ENCODE measurements around the gene ZNF83. TPM values are rescaled to one million over a fixed set of nuclear protein-coding genes. Genes with fewer than 3 reads are reported as not detected.
A peak's percentile ranks its signal among the peaks of the same experiment; 100 is the strongest.
"Not testable (repeated sequence)": the region's sequence is repeated elsewhere in the genome, so short reads cannot be mapped to it uniquely, and the experiment has no call there.

Gene ZNF83
- total and polyA plus RNA-seq, 4 donors: 53.5 to 86.3 (median 71.6) TPM

DNA sequence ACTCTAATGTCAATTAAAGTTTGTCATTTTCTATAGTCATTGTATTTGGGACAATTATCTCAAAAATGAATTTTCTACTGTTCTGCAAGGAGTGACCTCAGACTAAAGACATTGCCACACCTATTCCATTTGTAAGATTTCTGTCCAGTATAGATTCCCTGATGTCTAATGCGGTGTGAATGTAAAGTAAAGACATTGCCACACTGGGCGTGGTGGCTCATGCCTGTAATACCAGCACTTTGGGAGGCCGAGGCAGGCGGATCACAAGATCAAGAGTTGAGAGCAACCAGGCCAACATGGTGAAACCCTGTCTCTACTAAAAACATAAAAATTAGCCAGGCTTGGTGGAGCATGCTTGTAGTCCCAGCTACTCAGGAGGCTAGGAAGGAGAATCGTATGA lies 13.8 kb upstream of the ZNF83 start:
- WGBS (ENCODE audit: insufficient coverage): 100% methylated on average over 4 of the region's 5 CpGs
- Histone ChIP-seq H3K4me3 (ENCODE audit: low read depth, low read length) (no peak overlapping the region), H3K4me1 (ENCODE audit: control insufficient read depth, insufficient read depth, low read length) (no peaks in the 10 kb centered on the region), H3K27me3 (ENCODE audit: control insufficient read depth, insufficient read depth, low read length) (no peaks in the 10 kb centered on the region), H3K36me3 (ENCODE audit: control insufficient read depth, insufficient read depth, low read length) (peaks cover 8% of the 10 kb centered on the region), H3K27ac (ENCODE audit: low read depth, low read length) (no peak overlapping the region), H3K9me3 (ENCODE audit: control insufficient read depth, insufficient read depth, low read length) (no peaks in the 10 kb centered on the region)
- DNase-seq (ENCODE audit: low read depth in 4 of 6, low spot score in 6 of 6): no peak

DNA sequence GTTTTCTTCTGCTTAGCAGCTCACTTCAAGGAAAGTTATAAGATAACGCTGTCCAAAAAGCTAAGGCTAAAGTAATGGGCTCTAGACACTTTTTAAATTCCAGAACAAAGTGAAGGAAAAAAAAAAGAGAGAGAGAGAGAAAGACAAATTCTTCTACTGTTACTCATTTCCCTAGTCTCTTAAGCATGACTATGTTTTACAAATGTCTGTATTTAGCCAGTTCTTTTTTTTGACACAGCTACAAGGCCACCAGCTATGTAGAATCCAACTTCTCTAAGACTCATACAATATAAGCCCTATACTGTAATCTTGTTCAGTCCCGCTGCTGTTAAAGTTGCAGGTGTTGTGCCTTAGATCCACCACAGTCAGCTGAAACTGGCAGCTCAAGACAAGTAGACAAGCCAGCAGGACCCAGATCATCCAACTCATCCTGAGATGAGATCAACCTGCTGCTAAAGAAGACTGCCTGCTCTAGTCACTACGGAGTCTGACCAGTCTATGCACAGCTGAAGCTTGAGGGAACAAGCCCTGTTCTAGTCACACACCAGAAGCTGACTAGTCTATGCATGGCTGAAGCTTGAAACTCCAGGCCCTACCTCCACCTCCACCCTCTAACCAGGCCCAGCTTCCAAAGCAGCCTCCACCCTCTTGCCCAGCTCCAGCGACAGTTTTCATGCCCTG lies 10.3 kb upstream of the ZNF83 start:
- Histone ChIP-seq H3K4me3 (ENCODE audit: low read depth, low read length) (no peak overlapping the region), H3K36me3 (ENCODE audit: control insufficient read depth, insufficient read depth, low read length) (peaks cover 4% of the 10 kb centered on the region), H3K27me3 (ENCODE audit: control insufficient read depth, insufficient read depth, low read length) (no peaks in the 10 kb centered on the region), H3K27ac (ENCODE audit: low read depth, low read length) (no peak overlapping the region), H3K9me3 (ENCODE audit: control insufficient read depth, insufficient read depth, low read length) (no peaks in the 10 kb centered on the region), H3K4me1 (ENCODE audit: control insufficient read depth, insufficient read depth, low read length) (no peaks in the 10 kb centered on the region)
- WGBS (ENCODE audit: insufficient coverage): 95% methylated on average over 3 of the region's 4 CpGs
- no peak for DNase-seq (ENCODE audit: low read depth in 4 of 6, low spot score in 6 of 6)

DNA sequence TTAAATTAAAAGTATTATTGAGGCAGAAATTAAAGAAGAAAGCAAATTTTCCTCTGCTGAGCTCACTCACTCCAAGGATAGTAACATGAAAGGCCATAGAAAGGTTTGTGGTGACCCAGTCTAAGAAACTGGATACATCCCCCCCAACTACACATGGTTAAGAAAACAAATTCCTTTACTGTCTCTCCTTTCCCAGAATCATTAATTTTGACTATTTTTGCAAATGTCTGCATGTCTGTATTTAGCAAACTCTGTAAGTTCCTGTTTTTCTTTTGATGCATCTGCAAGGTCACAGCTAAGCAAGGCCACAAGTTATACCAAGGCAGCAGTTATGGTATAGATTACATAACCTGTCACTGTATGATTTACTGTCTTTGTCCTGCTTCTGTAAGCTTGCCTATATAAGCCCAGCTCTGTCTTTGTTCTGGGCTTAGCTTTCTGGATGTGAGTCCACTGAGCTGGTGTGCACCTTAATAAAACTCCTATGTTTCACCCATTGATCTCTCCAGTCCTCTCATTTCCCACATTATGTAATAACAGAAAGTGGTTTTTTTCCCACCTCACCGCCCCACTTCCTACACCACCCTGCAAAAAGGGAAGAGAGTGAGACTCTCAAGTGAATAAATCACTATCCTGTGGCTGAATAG lies 8.5 kb upstream of the ZNF83 start:
- DNase-seq (ENCODE audit: low read depth in 4 of 6, low spot score in 6 of 6): no peak
- no CpG with 5 or more reads among the region's 1 CpG for WGBS (ENCODE audit: insufficient coverage)
- Histone ChIP-seq H3K4me1 (ENCODE audit: control insufficient read depth, insufficient read depth, low read length) (no peaks in the 10 kb centered on the region), H3K9me3 (ENCODE audit: control insufficient read depth, insufficient read depth, low read length) (no peaks in the 10 kb centered on the region), H3K27ac (ENCODE audit: low read depth, low read length) (no peak overlapping the region), H3K4me3 (ENCODE audit: low read depth, low read length) (no peak overlapping the region), H3K27me3 (ENCODE audit: control insufficient read depth, insufficient read depth, low read length) (no peaks in the 10 kb centered on the region), H3K36me3 (ENCODE audit: control insufficient read depth, insufficient read depth, low read length) (no peaks in the 10 kb centered on the region)

DNA sequence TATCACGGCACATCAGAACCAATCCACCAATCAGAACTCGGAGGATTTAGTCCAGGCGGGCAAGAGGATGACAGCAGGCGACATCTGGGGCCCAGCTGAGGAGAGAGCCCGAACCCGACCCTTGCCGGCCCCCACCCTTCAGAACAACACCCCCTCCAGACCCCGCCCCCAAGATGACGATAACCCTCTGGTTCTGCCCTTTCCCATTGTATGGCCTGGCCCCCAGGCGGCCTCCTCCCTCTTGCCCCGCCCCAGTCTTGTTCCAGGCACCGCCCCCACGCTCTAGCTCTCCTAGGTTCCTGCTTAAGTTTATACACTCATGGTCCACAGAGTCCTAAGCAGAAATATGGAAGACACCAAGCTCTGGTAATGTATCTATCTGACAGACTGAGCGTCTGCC lies 2.8 kb upstream of the ZNF83 start:
- Histone ChIP-seq H3K27ac (ENCODE audit: low read depth, low read length) (no peak overlapping the region), H3K4me1 (ENCODE audit: control insufficient read depth, insufficient read depth, low read length) (peaks cover 14% of the 10 kb centered on the region), H3K27me3 (ENCODE audit: control insufficient read depth, insufficient read depth, low read length) (no peaks in the 10 kb centered on the region), H3K4me3 (ENCODE audit: low read depth, low read length) (no peak overlapping the region), H3K36me3 (ENCODE audit: control insufficient read depth, insufficient read depth, low read length) (no peaks in the 10 kb centered on the region), H3K9me3 (ENCODE audit: control insufficient read depth, insufficient read depth, low read length) (no peaks in the 10 kb centered on the region)
- 32% methylated on average over 10 of the region's 14 CpGs for WGBS (ENCODE audit: insufficient coverage)
- DNase-seq (ENCODE audit: low read depth in 4 of 6, low spot score in 6 of 6): no peak

DNA sequence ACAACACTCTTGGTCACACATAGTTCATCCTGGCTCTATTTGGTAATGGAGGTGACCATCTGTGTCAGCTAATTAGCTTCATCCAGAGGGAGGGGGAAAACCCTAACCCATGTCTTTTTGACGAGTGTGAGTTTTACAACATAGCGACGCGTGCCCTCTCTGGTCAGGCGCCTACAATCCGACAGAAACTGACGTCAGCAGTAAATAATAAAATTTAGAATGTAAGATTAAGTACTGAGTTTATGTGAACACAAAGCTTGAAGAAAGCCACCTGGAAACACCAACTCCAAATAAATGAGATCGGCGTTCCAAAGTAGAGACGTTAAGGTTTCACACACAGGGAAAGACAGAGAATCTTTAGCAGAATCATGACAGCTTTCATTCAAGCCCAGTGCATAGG lies 1.8 kb upstream of the ZNF83 start:
- Histone ChIP-seq H3K27ac (ENCODE audit: low read depth, low read length) (no peak overlapping the region), H3K9me3 (ENCODE audit: control insufficient read depth, insufficient read depth, low read length) (no peaks in the 10 kb centered on the region), H3K36me3 (ENCODE audit: control insufficient read depth, insufficient read depth, low read length) (no peaks in the 10 kb centered on the region), H3K4me1 (ENCODE audit: control insufficient read depth, insufficient read depth, low read length) (peaks cover 14% of the 10 kb centered on the region), H3K27me3 (ENCODE audit: control insufficient read depth, insufficient read depth, low read length) (no peaks in the 10 kb centered on the region), H3K4me3 (ENCODE audit: low read depth, low read length) (no peak overlapping the region)
- WGBS (ENCODE audit: insufficient coverage): 100% methylated on average over 1 of the region's 10 CpGs
- no peak for DNase-seq (ENCODE audit: low read depth in 4 of 6, low spot score in 6 of 6)

DNA sequence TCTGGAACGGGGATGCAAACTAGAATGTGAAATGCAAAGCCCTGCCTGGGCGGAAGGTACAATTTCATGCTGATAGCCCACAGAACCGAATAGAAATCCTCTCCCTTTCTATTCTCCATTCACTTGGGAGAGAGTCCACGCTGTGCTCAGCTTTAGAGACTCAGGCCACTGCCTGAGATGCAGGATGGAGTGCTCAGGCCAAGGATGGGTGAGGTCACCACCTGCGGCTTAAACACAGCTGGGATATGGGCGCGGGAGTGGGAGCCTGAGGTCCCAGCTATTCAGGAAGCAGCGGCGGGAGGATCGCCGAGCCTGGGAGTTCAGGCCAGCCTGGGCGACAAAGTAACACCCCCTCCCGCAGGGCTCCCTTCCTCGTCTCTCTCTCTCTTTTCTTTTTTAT lies 446 bp upstream of the ZNF83 start:
- H3K27me3 ChIP-seq (ENCODE audit: control insufficient read depth, insufficient read depth, low read length): no peaks in the 10 kb centered on the region
- peak in 1 of 6 donors; percentile 29 for DNase-seq (ENCODE audit: low read depth in 4 of 6, low spot score in 6 of 6)

DNA sequence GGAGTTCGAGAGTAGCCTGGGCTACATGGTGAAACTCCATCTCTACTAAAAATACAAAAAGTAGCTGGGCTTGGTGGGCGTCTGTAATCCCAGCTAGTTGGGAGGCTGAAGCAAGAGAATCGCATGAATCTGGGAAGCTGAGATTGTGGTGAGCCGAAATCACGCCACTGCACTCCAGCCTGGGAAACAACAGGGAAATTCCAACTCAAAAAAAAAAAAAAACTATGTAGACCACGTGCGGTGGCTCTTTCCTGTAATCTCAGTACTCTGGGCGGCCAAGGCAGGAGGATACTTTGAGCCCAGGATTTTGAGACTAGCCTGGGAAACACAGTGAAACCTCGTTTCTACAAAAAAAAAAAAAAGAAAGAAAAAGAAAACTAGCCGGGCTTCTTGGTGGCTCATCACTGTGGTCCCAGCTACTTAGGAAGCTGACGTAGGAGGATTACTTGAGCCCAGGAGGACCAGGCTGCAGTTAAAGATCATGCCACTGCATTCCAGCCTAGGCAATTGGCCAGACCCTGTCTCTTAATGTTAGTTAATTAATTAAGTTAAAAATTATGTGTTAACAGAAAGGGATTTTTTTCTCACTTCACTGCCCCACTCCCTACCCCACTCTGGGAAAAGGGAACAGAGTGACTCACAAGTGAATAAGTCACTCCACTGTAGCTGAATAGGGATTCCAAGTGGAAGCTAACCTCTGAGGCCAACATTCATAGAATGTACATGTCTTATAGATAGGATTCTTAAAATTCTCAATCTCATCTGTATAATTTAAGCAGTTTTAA lies 2.2 kb downstream of the ZNF83 start:
- WGBS (ENCODE audit: insufficient coverage): 90% methylated on average over 2 of the region's 11 CpGs

More for the DNA sequence above, 446 bp upstream of the ZNF83 start:
- H3K27ac ChIP-seq (ENCODE audit: low read depth, low read length): no peak overlapping the region
- H3K36me3 ChIP-seq (ENCODE audit: control insufficient read depth, insufficient read depth, low read length): peaks cover 5% of the 10 kb centered on the region
- 0% methylated on average over 6 of the region's 14 CpGs for WGBS (ENCODE audit: insufficient coverage)
- H3K4me3 ChIP-seq (ENCODE audit: low read depth, low read length): peak overlapping the region; percentile 35
- H3K9me3 ChIP-seq (ENCODE audit: control insufficient read depth, insufficient read depth, low read length): no peaks in the 10 kb centered on the region
- peaks cover 14% of the 10 kb centered on the region for H3K4me1 ChIP-seq (ENCODE audit: control insufficient read depth, insufficient read depth, low read length)

DNA sequence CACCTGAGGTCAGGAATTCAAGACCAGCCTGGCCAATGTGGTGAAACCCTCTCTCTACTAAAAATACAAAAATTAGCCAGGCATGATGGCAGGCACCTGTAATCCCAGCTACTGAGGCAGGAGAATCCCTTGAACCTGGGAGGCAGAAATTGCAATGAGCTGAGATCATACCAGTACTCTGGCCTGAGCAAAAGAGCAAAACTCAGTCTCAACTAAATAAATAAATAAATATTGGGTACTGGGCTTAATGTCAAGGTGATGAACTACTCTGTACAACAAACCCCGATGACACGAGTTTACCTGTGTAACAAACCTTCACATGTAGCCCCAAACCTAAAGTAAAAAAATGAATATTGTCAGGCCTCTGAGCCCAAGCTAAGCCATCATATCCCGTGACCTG lies 10.7 kb downstream of the ZNF83 start:
- not testable (repeated sequence) for H3K4me1 ChIP-seq (ENCODE audit: control insufficient read depth, insufficient read depth, low read length); DNase-seq (ENCODE audit: low read depth in 4 of 6, low spot score in 6 of 6); H3K9me3 ChIP-seq (ENCODE audit: control insufficient read depth, insufficient read depth, low read length); H3K27ac ChIP-seq (ENCODE audit: low read depth, low read length); H3K36me3 ChIP-seq (ENCODE audit: control insufficient read depth, insufficient read depth, low read length); H3K4me3 ChIP-seq (ENCODE audit: low read depth, low read length); H3K27me3 ChIP-seq (ENCODE audit: control insufficient read depth, insufficient read depth, low read length)
- WGBS (ENCODE audit: insufficient coverage): 100% methylated on average over 1 of the region's 3 CpGs

More for the DNA sequence above, 2.2 kb downstream of the ZNF83 start:
- Histone ChIP-seq H3K27ac (ENCODE audit: low read depth, low read length) (no peak overlapping the region), H3K36me3 (ENCODE audit: control insufficient read depth, insufficient read depth, low read length) (peaks cover 8% of the 10 kb centered on the region), H3K27me3 (ENCODE audit: control insufficient read depth, insufficient read depth, low read length) (no peaks in the 10 kb centered on the region), H3K9me3 (ENCODE audit: control insufficient read depth, insufficient read depth, low read length) (no peaks in the 10 kb centered on the region), H3K4me3 (ENCODE audit: low read depth, low read length) (no peak overlapping the region), H3K4me1 (ENCODE audit: control insufficient read depth, insufficient read depth, low read length) (peaks cover 14% of the 10 kb centered on the region)
- DNase-seq (ENCODE audit: low read depth in 4 of 6, low spot score in 6 of 6): no peak

DNA sequence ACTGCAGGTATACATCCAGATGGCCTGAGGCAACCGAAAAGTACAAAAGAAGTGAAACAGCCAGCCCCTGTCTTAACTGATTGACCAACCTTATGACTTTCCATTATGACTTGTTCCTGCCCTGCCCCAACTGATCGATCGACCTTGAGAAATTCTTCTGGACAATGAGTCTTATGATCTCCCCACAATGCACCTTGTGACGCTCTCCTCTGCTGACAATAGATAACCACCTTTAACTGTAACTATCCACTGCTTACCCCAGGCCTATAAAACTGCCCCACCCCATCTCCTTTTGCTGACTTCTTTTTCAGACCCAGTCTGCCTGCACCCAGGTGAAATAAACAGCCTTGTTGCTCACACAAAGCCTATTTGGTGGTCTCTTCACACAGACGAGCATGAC lies 11.2 kb downstream of the ZNF83 start:
- Histone ChIP-seq H3K27me3 (ENCODE audit: control insufficient read depth, insufficient read depth, low read length) (no peaks in the 10 kb centered on the region), H3K9me3 (ENCODE audit: control insufficient read depth, insufficient read depth, low read length) (no peaks in the 10 kb centered on the region), H3K27ac (ENCODE audit: low read depth, low read length) (no peak overlapping the region), H3K4me1 (ENCODE audit: control insufficient read depth, insufficient read depth, low read length) (no peaks in the 10 kb centered on the region), H3K4me3 (ENCODE audit: low read depth, low read length) (no peak overlapping the region), H3K36me3 (ENCODE audit: control insufficient read depth, insufficient read depth, low read length) (peaks cover 4% of the 10 kb centered on the region)
- DNase-seq (ENCODE audit: low read depth in 4 of 6, low spot score in 6 of 6): no peak
- WGBS (ENCODE audit: insufficient coverage): 100% methylated on average over 5 of the region's 5 CpGs
